Measurements from ENCODE around the gene ENTHD1. TPM values are rescaled to one million over a fixed set of nuclear protein-coding genes. Genes with fewer than 3 reads are reported as not detected.

The ENTHD1 gene
- total and polyA plus RNA-seq, 2 of the 4 experiments (the other 2 are of a cell fraction), result not detected

GRCh38 chr22:39832627-39833074, 60.9 kb downstream of the ENTHD1 start:
- no peak overlapping the region for H4K91ac ChIP-seq (ENCODE audit: insufficient read depth, low read depth, low read length)
- no CpG with 5 or more reads among the region's 7 CpGs for WGBS, 2 experiments (ENCODE audit: extremely low coverage in 2 of 2, insufficient read length in 1 of 2)
- in situ Hi-C loops (cut with MboI; ENCODE audit: low sequenced_read_pairs) (no loop called here), dilution Hi-C loops (cut with HindIII; ENCODE audit: low sequenced_read_pairs, unreplicated experiment) (no loop called here), intact Hi-C loops (cut with micrococcal nuclease) (no loop called here)
- H2BK5ac ChIP-seq (ENCODE audit: low read depth, low read length, poor library complexity, severe bottlenecking), result no peak overlapping the region
- no peak overlapping the region for H4K5ac ChIP-seq (ENCODE audit: low read depth, low read length)
- no peak overlapping the region for H2AFZ ChIP-seq (replicated peaks; ENCODE audit: low read length, poor library complexity)
- H3K23ac ChIP-seq (ENCODE audit: low read depth, low read length), result no peak overlapping the region
- H3K36me3 ChIP-seq (ENCODE audit: control insufficient read depth, insufficient read depth, low read length), result no peaks in the 10 kb centered on the region
- no peak overlapping the region for H2BK120ac ChIP-seq (ENCODE audit: low read depth, low read length)
- no peaks in the 10 kb centered on the region for H3K9me1 ChIP-seq (ENCODE audit: insufficient read depth, low read length)
- CTCF ChIA-PET, result interaction anchor here (1.3 kb wide), 1 partner anchor 11 kb away, joined by 3 read pairs; no protein-coding TSS in a partner anchor
- no peak overlapping the region for H2AK5ac ChIP-seq (ENCODE audit: low read depth, low read length)
- H3K4me2 ChIP-seq (ENCODE audit: low read depth, low read length), result no peak overlapping the region
- no peak overlapping the region for H3K56ac ChIP-seq (ENCODE audit: extremely low read depth, insufficient read depth, low read length)
- no peak overlapping the region for H3K4me3 ChIP-seq (ENCODE audit: insufficient read depth, low read depth, low read length)
- TF ChIP-seq POLR2A (IDR thresholded peaks at IDR 0.05; ENCODE audit: low read depth, low read length), result no peak
- TF ChIP-seq RCOR1 (IDR thresholded peaks at IDR 0.05; ENCODE audit: insufficient replicate concordance, low read length), result no peak
- no peak for TF ChIP-seq MAFK (IDR thresholded peaks at IDR 0.05; ENCODE audit: low read depth, low read length)
- TF ChIP-seq CHD1 (IDR thresholded peaks at IDR 0.05; ENCODE audit: low read depth, low read length), result no peak
- no peak for TF ChIP-seq CTCF (conservative IDR thresholded peaks at IDR 0.05; ENCODE audit: low read depth, low read length)
- TF ChIP-seq USF2 (IDR thresholded peaks at IDR 0.05; ENCODE audit: low read depth, low read length), result no peak
- no peak for TF ChIP-seq RAD21 (IDR thresholded peaks at IDR 0.05; ENCODE audit: low read length)
- no peak for TF ChIP-seq CEBPB (IDR thresholded peaks at IDR 0.05; ENCODE audit: low read depth, low read length)
- TF ChIP-seq FOS (IDR thresholded peaks at IDR 0.05; ENCODE audit: low read depth, low read length), result no peak
- TF ChIP-seq MXI1 (IDR thresholded peaks at IDR 0.05; ENCODE audit: borderline replicate concordance, low read depth, low read length), result no peak
- TF ChIP-seq BHLHE40 (IDR thresholded peaks at IDR 0.05; ENCODE audit: low read depth, low read length), result no peak
- TF ChIP-seq ELK1 (IDR thresholded peaks at IDR 0.05; ENCODE audit: borderline replicate concordance, low read depth, low read length), result no peak
- TF ChIP-seq SMC3 (IDR thresholded peaks at IDR 0.05; ENCODE audit: low read depth, low read length), result no peak
- no peak for TF ChIP-seq MAZ (IDR thresholded peaks at IDR 0.05; ENCODE audit: borderline replicate concordance, low read depth, low read length)
- no peak for TF ChIP-seq NFE2L2 (IDR thresholded peaks at IDR 0.05; ENCODE audit: low read depth, low read length)
- TF ChIP-seq RFX5 (IDR thresholded peaks at IDR 0.05; ENCODE audit: low read depth, low read length), result no peak
- POLR2A ChIA-PET (ENCODE audit: unreplicated experiment), result no interaction called here
- no peak overlapping the region for H2AK9ac ChIP-seq (replicated peaks; ENCODE audit: low read depth, low read length, poor library complexity)
- H3K9me3 ChIP-seq (ENCODE audit: control insufficient read depth, insufficient read depth, low read length), result no peaks in the 10 kb centered on the region
- H3K27me3 ChIP-seq (ENCODE audit: control insufficient read depth, insufficient read depth, low read length), result peaks cover 33% of the 10 kb centered on the region
- BruUV-seq (replicated peaks), result no TSS peak
- no peak overlapping the region for H4K8ac ChIP-seq (ENCODE audit: low read depth in 2 of 2, low read length in 2 of 2)
- no peak overlapping the region for H3K18ac ChIP-seq (ENCODE audit: low read depth, low read length)
- H3K27ac ChIP-seq (ENCODE audit: insufficient read depth, low read length), result no peak overlapping the region
- H4K20me1 ChIP-seq (ENCODE audit: insufficient read depth, low read length), result no peaks in the 10 kb centered on the region
- H3K14ac ChIP-seq (replicated peaks; ENCODE audit: low read depth, low read length), result no peak overlapping the region
- H3K9ac ChIP-seq (ENCODE audit: low read depth, low read length), result no peak overlapping the region
- H2BK15ac ChIP-seq (ENCODE audit: low read depth, low read length), result no peak overlapping the region
- ATAC-seq (ENCODE audit: low read depth), result no peak
- no peaks in the 10 kb centered on the region for H3K79me1 ChIP-seq (ENCODE audit: low read depth in 1 of 2, low read length in 2 of 2)
- no peak for DNase-seq
- H3K4me1 ChIP-seq (ENCODE audit: control insufficient read depth, insufficient read depth, low read length), result no peaks in the 10 kb centered on the region
- H3K4ac ChIP-seq (ENCODE audit: low read depth, low read length), result no peak overlapping the region
- H2BK20ac ChIP-seq (ENCODE audit: low read depth, low read length), result no peak overlapping the region
